ENCODE results near the gene AFAP1.

Gene AFAP1

DNA sequence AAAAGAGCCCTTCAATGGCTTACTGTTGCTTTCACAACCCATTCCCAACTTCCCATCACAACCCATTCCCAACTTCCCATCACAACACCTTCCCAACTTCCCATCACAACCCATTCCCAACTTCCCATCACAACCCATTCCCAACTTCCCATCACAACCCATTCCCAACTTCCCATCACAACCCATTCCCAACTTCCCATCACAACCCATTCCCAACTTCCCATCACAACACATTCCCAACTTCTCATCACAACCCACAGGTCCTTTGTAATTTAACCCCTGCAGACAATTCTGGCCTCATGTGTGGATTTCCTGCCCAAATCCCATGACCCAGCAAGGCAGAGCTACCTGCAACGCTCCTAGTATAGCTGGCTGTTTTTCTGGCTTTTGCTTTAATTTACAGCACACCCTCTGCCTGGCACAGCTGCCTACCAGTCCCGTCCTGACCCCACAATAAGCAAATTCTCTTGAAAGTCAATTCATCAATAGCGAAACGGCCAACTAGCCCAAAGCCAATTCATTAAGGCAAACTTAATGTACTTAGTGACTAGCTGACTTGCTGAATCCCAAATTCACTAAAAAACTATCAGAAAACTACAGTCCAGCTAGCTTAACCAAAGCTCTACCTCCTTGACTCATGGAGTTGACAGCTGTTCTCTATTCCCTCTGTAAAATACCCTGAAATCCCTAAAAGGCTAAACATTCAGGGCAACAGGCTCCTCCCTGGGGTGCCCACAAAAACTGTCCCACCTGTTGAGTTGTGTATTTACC, 75.6 kb downstream of the AFAP1 start:
- no peak for DNase-seq

GRCh38 chr4:7862561-7863192, 77.0 kb downstream of the AFAP1 start:
- no peak for DNase-seq

GRCh38 chr4:7861440-7861881, 78.2 kb downstream of the AFAP1 start:
- DNase-seq, result no peak

- DNase-seq, result no peak
These were observed 79.0 kb downstream of the AFAP1 start for GRCh38 chr4:7860600-7861163.

- no peak for DNase-seq
These were observed 80.3 kb downstream of the AFAP1 start for GRCh38 chr4:7859326-7859725.

GRCh38 chr4:7858498-7858897, 81.2 kb downstream of the AFAP1 start:
- no peak for DNase-seq

GRCh38 chr4:7857993-7858392, 81.7 kb downstream of the AFAP1 start:
- no peak for DNase-seq

GRCh38 chr4:7857238-7857701, 82.4 kb downstream of the AFAP1 start:
- DNase-seq, result no peak

DNA sequence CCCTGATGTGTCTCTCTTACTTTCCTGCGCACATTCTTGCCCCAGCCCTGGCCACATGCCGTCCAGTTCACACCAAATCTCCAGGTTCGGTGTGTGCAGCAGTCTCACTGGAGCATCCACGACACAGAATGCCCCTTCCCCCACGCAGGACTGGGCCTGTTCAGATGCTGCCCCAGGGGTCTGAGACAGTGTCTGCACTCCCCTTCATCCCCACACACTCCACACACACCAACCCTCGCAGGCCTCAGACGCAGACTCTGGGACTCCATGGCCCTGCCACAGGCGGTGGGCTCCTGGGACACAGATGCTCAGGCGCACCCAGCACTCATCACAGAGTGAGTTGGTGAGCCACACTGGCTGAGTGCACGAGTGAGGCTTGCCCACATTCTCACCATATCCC, 83.9 kb downstream of the AFAP1 start:
- no peak for DNase-seq

- no peak for DNase-seq
These were observed 84.8 kb downstream of the AFAP1 start for GRCh38 chr4:7854697-7855370.

DNA sequence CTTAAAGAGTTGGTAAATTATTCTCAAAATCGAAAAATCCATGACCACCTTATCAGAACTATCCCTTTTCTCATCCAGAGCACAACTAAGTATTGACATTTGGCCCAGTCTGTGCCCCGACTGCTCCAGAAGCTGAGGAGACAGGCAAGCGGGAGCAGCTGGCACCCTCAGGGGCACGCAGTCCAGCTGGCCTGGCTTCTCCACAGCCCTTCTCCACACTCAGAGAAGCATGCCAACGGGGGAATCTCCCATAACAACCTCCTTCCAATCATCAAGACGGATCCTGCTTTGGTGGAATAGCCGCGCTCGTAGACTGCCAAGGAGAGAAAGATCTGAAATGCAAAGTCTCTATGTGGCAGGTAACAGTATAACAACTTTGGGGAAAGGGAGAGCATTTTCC, 85.4 kb downstream of the AFAP1 start:
- DNase-seq, result no peak

- no peak for DNase-seq
These were observed 86.4 kb downstream of the AFAP1 start for GRCh38 chr4:7853271-7853670.

DNA sequence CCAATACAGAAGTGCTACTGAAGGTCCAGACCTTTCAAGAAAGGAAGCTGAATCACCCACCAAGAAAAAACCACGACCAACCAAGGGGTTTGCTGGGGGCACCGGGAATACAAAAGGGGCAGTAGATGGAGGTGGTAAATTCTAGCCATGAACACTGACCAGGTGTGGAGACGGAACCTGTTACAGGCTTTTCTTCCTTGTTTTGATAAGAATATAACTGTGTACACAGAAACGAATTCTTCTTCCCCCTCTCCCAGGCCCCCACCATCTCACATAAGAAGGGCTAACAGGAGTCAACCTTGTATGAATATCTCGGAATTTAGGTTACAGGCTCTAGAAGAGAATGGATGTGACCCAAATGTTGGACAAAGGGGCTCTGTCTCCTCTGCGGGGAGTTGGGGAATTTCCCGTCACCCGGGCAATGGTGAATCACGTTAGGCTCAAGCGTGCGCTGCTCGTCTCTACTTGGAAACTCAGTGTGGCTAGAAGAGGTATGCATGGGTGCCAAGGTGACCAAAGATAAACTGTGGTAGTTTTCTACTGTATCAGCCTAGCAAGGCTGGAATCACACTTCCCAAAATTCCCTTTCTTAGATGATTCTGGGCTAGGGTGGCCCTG, 87.0 kb downstream of the AFAP1 start:
- no peak for DNase-seq

DNA sequence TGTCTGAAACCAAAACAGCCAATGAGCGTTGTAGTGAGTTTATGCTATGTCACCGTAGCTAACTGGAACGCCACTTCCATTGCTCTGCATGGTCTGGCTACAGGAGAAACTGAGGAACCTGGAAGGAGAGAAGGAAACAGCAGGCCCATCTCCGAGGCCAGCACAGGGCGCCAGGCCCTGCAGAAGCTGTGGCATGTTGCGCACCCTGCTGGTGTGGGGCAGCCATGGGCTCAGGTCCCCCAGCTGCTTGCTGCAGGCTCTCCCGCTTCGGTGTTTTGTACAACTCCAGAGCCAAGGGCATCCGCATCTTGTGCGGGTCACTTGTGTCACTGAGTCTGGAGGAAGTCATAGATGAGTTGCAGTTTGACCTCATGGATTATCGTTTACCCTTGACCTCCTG, 89.2 kb downstream of the AFAP1 start:
- no peak for DNase-seq

DNA sequence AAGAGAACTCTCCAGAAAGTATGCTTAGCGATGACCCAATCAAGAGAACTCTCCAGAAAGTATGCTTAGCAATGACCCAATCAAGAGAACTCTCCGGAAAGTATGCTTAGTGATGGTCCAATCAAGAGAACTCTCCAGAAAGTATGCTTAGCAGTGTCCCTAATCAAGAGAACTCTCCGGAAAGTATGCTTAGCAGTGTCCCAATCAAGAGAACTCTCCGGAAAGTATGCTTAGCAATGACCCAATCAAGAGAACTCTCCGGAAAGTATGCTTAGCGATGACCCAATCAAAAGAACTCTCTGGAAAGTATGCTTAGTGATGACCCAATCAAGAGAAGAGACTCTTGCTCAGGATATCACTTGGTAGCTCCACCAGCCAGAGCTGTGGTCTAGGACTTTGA, 92.5 kb downstream of the AFAP1 start:
- DNase-seq, result no peak

DNA sequence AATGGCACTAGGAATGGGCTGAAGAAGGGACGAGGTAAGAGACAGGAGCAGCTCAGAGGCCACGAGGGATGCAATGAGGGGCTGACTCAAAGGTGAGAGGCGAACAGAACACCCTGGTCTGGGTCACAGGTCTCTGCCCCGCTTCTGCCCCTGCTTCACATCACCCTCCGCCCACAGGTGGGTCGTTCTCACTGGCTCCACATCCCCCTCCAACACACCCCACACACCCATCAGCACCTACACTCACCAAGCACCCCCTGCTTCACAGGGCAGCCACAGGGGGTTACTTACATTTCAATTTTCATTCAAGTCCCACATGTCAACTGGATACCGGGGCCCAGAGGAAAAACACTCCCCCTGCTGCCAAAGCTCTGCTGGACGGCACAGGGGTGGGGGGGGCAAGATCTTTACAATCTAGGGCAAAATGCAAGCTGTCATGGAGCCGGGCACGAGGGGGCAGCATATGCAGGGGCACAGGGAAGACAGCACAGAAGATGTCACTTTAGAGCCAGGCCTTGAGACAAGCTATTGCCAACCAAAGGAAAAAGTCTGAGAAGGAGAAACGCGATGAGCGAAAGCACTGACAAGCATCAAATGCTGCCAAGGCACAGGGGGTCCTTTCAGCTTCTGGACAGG, 94.0 kb downstream of the AFAP1 start:
- no peak for DNase-seq

GRCh38 chr4:7844594-7844991, 95.1 kb downstream of the AFAP1 start:
- no peak for DNase-seq

DNA sequence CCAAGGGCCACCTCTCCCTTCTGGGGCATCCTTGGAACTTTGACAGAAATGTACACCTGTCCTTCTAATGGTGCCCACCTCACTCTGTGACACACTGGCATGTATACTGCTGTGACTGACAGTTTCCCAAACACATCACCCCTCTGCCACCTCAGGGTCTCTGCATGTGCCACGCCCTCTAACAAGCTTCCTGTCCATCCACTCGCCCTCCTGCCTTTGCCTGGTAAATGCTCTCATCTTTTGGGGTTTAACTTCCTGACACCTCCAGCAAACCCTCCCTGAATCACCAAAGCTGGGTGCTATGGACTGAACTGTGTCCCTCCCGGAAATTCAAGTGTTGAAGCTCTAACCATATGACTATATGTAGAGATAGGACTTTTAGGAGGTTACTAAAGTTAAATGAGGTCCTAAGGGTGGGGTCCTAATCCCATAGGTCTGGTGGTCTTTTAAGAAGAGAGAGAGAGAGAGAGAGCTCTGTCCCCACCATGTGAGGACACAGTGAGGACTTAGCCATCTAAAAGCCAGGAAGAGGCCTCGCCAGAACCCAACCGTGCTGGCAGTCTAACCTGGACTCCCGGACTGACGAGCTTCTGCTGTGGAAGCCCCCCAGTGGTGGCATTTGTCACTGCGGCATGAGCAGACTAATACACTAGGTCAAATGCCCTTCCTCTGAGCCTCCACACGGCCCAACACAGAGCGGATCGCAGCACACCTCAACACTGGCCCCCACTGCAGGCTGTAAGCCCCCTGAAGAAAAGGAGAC, 95.6 kb downstream of the AFAP1 start:
- DNase-seq, result no peak

DNA sequence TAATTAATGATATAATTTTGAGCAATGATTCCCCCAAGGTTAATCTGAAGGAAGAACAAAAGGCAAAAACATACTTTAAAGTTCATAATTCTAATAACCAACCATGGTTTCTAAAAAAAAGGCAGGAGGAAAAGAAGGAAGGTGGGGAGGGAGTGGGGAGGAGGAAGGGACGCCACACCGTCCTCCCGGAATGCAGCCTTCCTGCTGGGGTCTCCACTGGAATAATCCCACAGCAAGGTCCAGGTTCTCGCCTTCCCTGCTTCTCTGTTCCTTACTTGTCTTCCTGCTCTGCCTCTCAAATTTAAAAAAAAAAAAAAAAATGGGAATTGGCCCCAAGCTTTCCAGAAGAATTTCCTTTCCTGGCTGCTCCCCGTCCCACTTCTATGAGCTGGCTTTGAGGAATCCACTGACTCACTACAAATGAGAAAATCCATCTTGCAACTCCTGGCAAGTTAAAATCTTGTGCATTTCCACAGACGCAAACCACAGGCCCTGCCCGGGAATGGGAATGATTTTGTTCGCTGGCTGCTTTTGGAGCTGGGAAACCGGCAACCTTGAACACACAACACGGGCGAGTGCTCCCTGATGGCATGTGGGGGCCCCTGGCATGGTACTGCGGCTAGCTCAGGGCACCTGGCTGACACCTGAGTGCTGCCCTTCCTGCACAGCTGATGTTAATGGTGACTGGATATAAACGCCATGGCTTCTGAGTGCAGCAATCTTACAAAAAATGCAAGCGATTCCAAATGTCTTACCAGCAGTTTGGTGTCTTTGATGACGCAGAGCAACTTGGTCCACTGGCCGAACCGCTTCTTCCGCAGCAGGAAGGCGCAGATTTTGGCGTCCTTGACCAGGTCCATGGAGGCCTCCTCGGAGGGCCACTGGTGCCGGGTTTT, 97.0 kb downstream of the AFAP1 start:
- DNase-seq, result no peak

GRCh38 chr4:7841894-7842293, 97.8 kb downstream of the AFAP1 start:
- DNase-seq, result no peak

DNA sequence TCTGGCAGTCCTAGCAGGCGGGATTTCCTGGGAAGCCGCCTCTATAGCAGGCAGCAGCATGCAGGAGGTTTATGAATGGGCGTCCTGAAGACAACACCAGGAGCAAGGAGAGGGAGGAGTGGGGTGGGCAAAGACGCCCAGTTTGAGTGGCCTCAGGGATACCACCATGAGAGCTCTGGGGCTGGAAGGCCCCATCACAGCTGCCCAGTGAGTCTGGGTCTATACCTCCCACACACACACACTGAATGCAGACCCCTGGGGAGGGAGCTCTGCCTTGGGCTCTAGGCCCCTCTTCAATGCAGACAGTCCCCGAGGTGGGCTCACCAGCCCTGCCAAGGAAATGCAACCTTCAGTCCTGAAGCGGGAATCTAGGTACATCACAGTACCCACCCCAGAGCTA, 98.6 kb downstream of the AFAP1 start:
- DNase-seq, result no peak

Measured in NCI-H187 treated with DMSO at 0.1 percent for 48 hours (cell line).